ENCODE data around the gene DTNB.

- TF ChIP-seq CTCF (IDR thresholded peaks at IDR 0.05) = no peak
- TF ChIP-seq POLR2A (IDR thresholded peaks at IDR 0.05) = no peak
Observed at GRCh38 chr2:25381502-25381901, 291.9 kb downstream of the DTNB start.
